Parathyroid adenoma (tissue), 2 donors: ENCODE measurements around the gene PPP1R14D.

Experiments
- H2AFZ ChIP-seq: fragments of 300-600 bp; sonication (generic); one replicate; pipeline ENCODE4 v1.7.0; 2017; ENCODE audit warnings: antibody characterized with exemption, mild to moderate bottlenecking
- H3K27ac ChIP-seq: fragments of 300-600 bp; sonication (generic); one replicate; pipeline ENCODE4 v1.7.0; 2017
- H3K27me3 ChIP-seq: fragments of 300-600 bp; sonication (generic); one replicate; pipeline ENCODE4 v1.7.0; 2017; ENCODE audit warnings: low read length; ENCODE audit not compliant: control insufficient read depth, insufficient read depth
- H3K36me3 ChIP-seq: fragments of 300-600 bp; sonication (generic); one replicate; pipeline ENCODE4 v1.7.0; 2017; ENCODE audit warnings: low read length; ENCODE audit not compliant: control insufficient read depth, insufficient read depth
- H3K4me1 ChIP-seq: fragments of 300-600 bp; sonication (generic); one replicate; pipeline ENCODE4 v1.7.0; 2017; ENCODE audit warnings: control low read depth
- H3K4me2 ChIP-seq: fragments of 300-600 bp; sonication (generic); one replicate; pipeline ENCODE4 v1.7.0; 2017; ENCODE audit warnings: low read length
- H3K4me3 ChIP-seq: fragments of 300-600 bp; sonication (generic); one replicate; pipeline ENCODE4 v1.7.0; 2017; ENCODE audit warnings: low read depth, low read length
- H3K79me2 ChIP-seq: fragments of 300-600 bp; sonication (generic); one replicate; pipeline ENCODE4 v1.7.0; 2017; ENCODE audit warnings: control low read depth
- H3K9ac ChIP-seq: fragments of 300-600 bp; sonication (generic); one replicate; pipeline ENCODE4 v1.7.0; 2017; ENCODE audit warnings: mild to moderate bottlenecking
- H3K9me3 ChIP-seq: fragments of 300-600 bp; sonication (generic); one replicate; pipeline ENCODE4 v1.7.0; 2017; ENCODE audit warnings: low read length; ENCODE audit not compliant: control insufficient read depth
- TF ChIP-seq, protein P1 (sequence below): fragments of 300-600 bp; sonication (generic); IDR thresholded peaks from one replicate; pipeline ENCODE4 v1.7.0; 2017; ENCODE audit warnings: antibody characterized with exemption, mild to moderate bottlenecking
- donor health status: primary hyperparathyroidism.

PPP1R14D gene

GRCh38 chr15:40769274-40770146 lies 59.0 kb downstream of the PPP1R14D start, which contains the start of gene C15orf62:
C15orf62 (plus strand) TSS chr15:40769980; CDS start chr15:40770496, 516 bp downstream.
- no peak within 1 kb of the TSS for H2AFZ ChIP-seq
- H3K79me2 ChIP-seq, result no peaks in the 10 kb centered on the region
- H3K4me1 ChIP-seq, result peaks cover 3% of the 10 kb centered on the region
- H3K27ac ChIP-seq, result no peak within 1 kb of the TSS
- no peaks in the 10 kb centered on the region for H3K9me3 ChIP-seq
- no peak within 1 kb of the TSS for H3K9ac ChIP-seq
- no peak within 1 kb of the TSS for H3K4me2 ChIP-seq
- H3K4me3 ChIP-seq, result no peak within 1 kb of the TSS
- no peaks in the 10 kb centered on the region for H3K27me3 ChIP-seq
- TF ChIP-seq, protein P1, sequence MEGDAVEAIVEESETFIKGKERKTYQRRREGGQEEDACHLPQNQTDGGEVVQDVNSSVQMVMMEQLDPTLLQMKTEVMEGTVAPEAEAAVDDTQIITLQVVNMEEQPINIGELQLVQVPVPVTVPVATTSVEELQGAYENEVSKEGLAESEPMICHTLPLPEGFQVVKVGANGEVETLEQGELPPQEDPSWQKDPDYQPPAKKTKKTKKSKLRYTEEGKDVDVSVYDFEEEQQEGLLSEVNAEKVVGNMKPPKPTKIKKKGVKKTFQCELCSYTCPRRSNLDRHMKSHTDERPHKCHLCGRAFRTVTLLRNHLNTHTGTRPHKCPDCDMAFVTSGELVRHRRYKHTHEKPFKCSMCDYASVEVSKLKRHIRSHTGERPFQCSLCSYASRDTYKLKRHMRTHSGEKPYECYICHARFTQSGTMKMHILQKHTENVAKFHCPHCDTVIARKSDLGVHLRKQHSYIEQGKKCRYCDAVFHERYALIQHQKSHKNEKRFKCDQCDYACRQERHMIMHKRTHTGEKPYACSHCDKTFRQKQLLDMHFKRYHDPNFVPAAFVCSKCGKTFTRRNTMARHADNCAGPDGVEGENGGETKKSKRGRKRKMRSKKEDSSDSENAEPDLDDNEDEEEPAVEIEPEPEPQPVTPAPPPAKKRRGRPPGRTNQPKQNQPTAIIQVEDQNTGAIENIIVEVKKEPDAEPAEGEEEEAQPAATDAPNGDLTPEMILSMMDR, result no peak
- no peaks in the 10 kb centered on the region for H3K36me3 ChIP-seq

DNA sequence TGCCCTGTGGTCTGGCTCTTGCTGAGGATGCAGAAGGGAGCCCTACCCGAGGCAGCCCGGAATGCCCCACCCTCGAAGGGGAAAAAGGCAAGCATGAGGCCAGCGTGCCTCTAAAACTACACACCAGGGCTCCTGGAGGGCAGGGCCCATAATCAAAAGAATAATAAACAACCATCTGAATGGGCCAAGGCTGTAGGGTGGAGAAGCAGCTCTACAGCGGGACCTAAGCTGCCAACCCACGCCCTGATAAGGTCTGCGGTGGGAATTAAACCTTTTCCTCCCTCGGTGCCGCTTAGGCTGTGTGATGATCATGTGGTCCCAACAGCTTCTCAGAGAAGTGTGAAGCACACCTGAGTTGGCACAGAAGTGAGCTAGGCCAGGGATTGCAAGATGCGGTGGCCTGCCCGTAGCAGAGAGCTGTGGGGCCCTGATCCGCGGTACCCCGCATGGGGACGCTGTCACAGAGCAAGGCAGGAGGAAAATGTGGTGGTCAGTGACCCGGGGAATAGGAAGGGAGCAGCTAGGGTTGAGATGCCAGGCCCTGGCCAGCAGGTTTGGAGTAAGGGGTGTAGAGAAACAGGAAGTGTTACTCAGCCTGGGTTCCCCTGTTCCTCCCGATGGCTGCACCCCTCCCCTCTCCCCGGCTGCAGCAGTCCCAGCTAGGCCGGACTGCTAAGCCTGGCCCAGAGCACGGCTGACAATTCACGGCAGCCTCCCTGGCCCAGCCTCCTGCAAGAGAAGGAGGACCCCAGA lies 59.8 kb downstream of the PPP1R14D start:
- Histone ChIP-seq H3K4me1 (peaks cover 3% of the 10 kb centered on the region), H3K79me2 (no peaks in the 10 kb centered on the region), H3K4me3 (no peak overlapping the region), H3K4me2 (no peak overlapping the region), H3K36me3 (no peaks in the 10 kb centered on the region), H3K27ac (no peak overlapping the region), H2AFZ (no peak overlapping the region), H3K9me3 (no peaks in the 10 kb centered on the region), H3K27me3 (no peaks in the 10 kb centered on the region), H3K9ac (no peak overlapping the region)
- TF ChIP-seq, protein P1, result no peak

DNA sequence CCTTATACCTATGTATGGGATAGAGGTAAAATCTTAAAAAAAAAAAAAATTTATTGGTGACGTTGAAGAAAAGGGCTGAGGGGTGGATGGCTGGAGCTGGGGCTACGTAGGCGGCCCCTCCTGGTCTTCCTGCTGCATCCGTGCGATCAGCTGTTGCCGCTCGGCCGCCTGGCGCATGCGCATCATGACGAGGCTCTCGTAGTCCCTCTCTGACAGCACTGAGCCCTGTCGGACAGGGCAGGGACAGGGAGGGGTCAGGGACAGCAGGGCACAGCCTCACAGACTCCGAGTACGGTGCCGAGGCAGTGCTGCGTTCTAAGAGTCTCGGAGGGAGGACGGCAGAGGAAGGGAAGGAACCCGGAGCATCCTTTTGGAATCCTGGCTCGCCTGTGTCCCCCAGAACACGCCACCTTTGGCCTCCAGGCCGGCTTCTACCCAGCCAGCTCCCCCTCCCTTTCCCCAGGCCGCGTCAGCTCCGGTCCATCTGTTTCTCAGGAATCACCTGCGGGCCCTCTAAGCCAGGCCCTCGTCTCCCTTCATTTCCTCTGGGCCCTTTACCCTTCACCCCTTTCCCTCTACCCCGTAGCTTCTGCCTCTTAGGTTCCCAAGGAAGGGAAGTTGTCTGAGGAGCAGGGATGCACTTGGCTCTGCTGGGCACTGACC lies 60.5 kb downstream of the PPP1R14D start:
- Histone ChIP-seq H3K27ac (no peak overlapping the region), H2AFZ (no peak overlapping the region), H3K79me2 (no peaks in the 10 kb centered on the region), H3K36me3 (no peaks in the 10 kb centered on the region), H3K4me1 (peaks cover 3% of the 10 kb centered on the region), H3K27me3 (no peaks in the 10 kb centered on the region), H3K4me2 (no peak overlapping the region), H3K9ac (no peak overlapping the region), H3K9me3 (no peaks in the 10 kb centered on the region), H3K4me3 (no peak overlapping the region)
- TF ChIP-seq, protein P1, result no peak

GRCh38 chr15:40766906-40767837 lies 61.3 kb downstream of the PPP1R14D start:
- Histone ChIP-seq H3K9ac (no peak overlapping the region), H3K4me2 (no peak overlapping the region), H3K27me3 (no peaks in the 10 kb centered on the region), H3K27ac (no peak overlapping the region), H3K9me3 (no peaks in the 10 kb centered on the region), H3K79me2 (no peaks in the 10 kb centered on the region), H3K4me1 (peaks cover 3% of the 10 kb centered on the region), H3K4me3 (no peak overlapping the region), H2AFZ (no peak overlapping the region), H3K36me3 (no peaks in the 10 kb centered on the region)
- TF ChIP-seq, protein P1, result no peak
